GM21423 (cell line): ENCODE results near the gene ARF3.

ENCODE experiments used
- ATAC-seq: cut with Tn5 transposase; IDR thresholded peaks from one replicate; pipeline ENCODE4 v1.9.1; 2021; ENCODE audit warnings: mild to moderate bottlenecking, moderate library complexity; ENCODE audit not compliant: unreplicated experiment

Gene ARF3

DNA sequence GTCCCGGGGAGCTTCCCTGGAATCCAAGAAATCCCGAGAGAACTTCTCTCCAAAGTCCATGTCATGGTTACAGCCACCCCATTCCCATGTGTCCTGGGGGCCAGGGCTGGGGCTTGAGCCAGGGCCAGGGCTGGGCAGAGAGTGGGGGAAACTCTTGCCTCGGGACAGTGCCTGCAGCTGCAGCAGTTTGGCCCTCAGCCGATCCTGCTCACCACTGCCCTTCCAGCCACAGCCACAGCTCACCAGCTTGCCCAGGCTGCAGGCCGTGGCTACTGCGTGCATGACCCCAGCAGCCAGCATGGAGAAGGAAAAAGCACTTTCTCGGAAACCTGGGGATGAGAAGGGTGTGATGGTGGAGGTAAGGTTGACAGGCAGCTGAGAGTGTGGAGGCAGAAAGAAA is 10.7 kb upstream of the ARF3 start:
- no peak for ATAC-seq

DNA sequence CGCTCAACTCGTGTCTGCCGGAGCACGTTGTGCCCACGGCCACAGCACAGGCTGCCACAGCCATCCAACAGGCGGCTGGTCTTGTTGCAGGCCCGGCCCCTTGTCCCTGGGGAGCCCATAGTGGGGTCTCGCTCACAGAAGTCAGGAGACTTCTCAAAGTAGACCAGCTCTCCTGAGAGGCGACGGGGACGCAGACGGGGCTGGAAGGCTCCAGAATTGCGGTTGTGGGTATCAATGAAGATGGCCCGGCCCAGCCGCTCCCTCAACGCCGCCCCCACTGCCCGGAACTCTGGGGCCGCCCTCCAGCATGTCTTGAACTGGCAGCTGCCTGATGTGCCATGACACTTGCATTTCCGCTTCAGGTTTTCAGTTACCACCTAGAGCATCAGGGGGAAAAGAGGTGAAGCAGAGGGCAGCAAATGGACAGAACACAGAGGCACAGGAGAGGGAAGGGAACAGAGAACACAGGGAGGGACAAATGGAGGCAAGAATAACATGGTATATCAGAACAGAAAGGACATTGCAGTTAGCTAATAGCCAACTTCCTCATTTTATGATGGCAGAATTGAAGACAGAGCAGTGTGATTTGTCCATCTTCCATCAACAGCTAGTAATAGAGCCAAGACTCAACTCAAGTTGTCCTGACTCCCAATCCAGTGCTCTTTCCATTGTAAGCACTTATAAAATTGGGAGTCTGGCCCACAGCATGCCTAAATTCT is 9.0 kb upstream of the ARF3 start:
- ATAC-seq = no peak

- ATAC-seq = no peak
Measured at GRCh38 chr12:48965298-48965838, 8.1 kb upstream of the ARF3 start.

DNA sequence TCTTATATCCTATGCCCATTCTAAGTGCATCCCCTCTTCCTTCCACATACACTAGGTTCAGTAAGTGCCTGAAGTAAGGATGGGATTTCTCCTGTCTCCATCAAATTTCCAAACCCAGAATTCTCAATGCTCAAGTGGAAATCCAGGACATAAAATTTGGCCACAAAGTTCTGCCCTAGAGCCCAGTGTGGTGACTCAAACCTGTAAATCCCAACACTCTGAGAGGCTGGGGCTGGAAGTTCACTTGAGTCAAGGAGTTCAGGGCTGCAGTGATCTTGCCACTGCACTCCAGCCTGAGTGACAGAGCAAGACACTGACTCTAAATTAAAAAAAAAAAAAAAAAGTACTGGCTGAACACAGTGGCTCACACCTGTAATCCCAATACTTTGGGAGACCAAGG is 4.5 kb upstream of the ARF3 start:
- no peak for ATAC-seq

GRCh38 chr12:48961331-48961730 is 4.0 kb upstream of the ARF3 start:
- no peak for ATAC-seq

GRCh38 chr12:48960834-48961233 is 3.5 kb upstream of the ARF3 start:
- no peak for ATAC-seq

DNA sequence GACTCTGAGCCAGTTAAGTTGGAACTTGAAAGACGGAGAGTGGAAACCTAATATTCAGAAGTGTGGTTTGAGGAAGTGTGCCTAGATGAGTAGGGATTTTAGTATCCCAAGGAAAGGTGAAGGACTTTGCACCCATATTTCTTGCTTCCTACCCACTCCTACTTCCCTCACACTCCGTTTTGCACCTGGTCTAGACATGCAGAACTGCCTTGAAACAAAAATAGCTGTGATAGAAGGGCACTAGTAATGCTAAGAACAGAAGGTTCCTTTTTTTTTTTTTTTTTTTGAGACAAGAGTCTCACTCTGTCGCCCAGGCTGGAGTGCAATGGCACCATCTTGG is 732 bp upstream of the ARF3 start:
- ATAC-seq = no peak

DNA sequence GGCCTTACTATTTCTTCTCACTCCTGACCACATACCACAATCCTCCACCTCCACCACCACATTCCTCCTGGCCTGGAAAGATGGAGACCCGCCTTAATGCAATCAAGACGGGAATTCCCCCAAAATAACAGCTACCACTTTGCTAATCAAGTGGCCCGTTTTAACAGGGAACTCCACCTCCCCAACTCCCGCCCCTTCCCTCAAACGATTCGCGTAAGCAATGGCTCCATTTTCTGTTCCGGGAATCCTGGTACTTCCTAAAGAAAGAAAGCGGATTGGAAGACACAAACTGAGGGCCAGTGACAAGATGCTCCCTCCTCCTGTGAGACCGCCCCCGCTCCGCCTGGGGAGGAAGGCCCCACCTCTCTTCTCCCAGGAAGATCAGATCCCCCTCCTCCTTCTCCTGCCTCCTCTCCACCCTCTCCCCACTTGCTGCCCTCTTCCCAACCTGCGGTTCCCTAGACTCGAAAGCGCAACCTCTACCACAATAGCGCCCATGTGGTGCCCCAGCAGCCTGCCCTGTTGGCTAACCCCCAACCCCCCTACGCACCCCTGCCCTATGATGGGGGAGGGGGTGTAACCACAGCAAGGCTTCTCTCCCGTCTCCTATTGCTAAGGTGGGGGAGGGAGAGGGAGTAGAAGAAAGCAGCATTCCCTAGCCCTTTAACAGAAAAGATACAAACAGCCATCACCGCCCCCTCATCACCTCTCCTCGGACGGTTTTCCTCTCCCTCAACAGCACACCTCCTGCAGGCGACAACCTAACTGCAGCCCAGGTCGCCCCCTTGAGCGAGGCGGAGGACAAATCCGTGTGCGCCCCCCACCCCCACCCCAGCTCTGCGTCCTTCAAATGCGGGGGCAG is 777 bp downstream of the ARF3 start:
- ATAC-seq = no peak

DNA sequence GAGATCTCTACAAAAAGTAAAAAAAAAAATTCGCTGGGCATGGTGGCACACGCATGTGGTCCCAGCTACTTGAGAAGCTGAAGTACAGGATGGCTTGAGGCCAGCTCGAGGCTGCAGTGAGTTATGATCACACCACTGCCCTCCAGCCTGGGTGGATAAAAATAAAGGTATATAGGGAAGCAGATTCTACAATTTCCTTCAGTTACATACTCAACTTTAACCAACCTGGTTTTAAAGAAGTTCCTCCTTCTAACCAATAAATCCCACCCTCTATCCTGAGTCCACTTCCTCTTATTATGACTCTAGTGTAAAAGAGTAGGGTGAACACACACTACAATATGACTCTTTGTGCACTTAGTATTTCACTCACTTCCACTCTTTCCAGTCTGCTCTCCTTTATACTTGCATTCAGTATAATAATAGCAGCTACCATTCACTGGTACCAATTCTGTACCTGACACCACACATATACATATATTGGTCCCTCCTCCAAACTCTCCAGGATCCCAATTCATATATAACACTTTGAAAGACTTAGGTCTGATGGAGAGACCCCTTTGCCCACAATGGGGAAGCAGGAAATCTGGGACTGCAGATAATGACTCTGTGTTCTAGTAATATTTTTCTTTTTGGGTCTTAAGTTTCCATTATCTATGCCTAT is 2.3 kb downstream of the ARF3 start:
- ATAC-seq = no peak

- ATAC-seq = no peak
Measured at GRCh38 chr12:48954061-48954460, 3.2 kb downstream of the ARF3 start.

DNA sequence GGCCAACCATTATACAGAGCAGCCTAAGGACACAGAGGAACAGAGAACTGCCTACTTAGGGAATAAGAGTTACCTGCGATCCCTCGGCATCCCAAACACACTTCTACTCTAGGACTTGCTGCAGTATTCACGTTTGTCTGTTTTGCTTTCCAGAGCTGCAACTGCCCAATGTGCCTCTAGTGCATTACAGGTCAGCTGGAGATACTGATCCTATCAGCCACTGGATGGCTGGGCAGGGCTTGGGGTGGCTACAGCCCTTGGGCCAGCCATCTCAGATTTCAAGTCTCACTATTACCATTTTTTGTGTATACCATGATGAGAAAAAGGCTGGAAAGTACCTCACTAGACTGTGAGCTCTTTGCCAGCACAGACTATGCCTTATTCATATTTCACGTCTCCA is 4.6 kb downstream of the ARF3 start:
- no peak for ATAC-seq

- ATAC-seq = no peak
Measured at GRCh38 chr12:48947727-48948126, 9.6 kb downstream of the ARF3 start.

DNA sequence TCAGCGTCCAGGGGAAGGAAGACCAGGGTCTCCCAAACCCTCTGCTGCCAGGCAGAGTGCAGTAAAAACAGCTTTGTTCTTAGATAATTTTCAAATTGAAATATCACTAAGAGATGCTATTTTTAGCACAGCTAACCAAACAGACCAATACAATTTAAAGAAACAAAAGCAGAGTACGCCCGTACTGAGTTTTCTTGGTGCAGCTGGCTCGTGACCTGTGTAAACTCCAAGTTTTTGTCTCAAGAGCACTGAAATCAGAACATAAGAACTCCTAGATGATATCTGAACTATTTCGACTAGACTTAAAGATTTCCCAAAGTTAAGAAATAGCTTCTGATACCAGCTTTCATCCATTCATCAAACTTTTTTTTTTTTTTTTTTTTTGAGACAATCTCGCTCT is 10.3 kb downstream of the ARF3 start:
- ATAC-seq = no peak

- ATAC-seq = no peak
Measured at GRCh38 chr12:48946205-48946604, 11.1 kb downstream of the ARF3 start.

DNA sequence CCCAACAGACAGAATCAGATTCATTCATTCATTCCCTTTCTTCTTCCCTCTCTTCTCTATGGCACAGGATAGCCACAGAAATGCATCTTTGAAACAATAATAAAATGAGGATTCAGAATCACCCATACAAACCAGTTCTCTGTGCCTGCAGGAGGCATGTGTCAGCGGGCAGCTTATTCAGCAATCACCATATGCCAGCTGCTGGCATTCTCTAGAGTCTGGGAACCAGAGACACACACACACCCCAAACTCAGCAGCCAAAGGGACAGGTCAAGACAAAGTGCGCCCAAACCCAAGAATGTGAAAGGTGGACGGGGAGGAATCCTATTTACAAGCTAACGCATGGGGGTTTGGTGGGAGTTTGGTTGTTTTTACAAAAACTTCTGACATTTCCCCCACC is 14.1 kb downstream of the ARF3 start:
- ATAC-seq = no peak

GRCh38 chr12:48940181-48940580 is 17.1 kb downstream of the ARF3 start:
- no peak for ATAC-seq

GRCh38 chr12:48938805-48939204 is 18.5 kb downstream of the ARF3 start:
- no peak for ATAC-seq

GRCh38 chr12:48937170-48937569 is 20.1 kb downstream of the ARF3 start:
- no peak for ATAC-seq

- ATAC-seq = no peak
Measured at GRCh38 chr12:48936379-48936979, 20.8 kb downstream of the ARF3 start.

- ATAC-seq = no peak
Measured at GRCh38 chr12:48934312-48934706, 23.0 kb downstream of the ARF3 start.

DNA sequence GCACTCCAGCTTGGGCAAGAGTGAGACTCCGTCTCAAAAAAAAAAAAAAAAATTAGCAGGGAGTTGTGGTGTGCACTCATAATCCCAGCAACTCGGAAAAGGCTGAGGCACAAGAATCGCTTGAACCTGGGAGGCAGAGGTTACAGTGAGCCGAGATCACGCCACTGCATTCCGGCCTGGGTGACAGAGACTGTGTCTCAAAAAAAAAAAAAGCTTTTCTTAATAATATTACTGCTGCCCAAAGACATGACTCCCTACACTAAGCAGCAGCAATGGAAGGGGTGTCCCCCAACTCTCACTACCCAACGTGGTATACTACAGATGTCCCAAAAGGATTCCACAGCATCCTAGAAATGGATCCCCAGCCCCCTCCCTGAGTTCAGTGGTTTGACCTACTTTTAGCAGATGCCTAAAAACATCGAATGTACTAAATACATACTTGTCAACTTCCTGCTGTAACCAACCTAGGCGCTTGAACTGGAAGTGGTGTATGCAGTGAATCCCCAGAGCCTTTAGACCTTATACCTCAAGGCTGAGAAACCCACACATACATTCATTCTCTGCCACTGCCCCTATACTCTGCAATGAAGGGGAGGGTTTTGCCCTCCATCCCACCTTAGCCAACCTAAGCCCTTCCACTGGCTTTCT is 23.5 kb downstream of the ARF3 start:
- ATAC-seq = no peak
